ENCODE data around the gene NCAM1. TPM values are rescaled to one million over a fixed set of nuclear protein-coding genes. Genes with fewer than 3 reads are reported as not detected.

NCAM1 gene
- polyA plus RNA-seq, 1 donor (not counting 4 experiments of a cell fraction or from before 2014, with no cell fraction given), result 0.04 TPM

GRCh38 chr11:113172382-113172951, 211.2 kb downstream of the NCAM1 start:
- Histone ChIP-seq H2AFZ (ENCODE audit: control insufficient read depth, low read length) (no peak overlapping the region), H3K27ac (ENCODE audit: control insufficient read depth, insufficient read depth, low read length) (no peak overlapping the region), H3K79me2 (ENCODE audit: control insufficient read depth, insufficient read depth, low read length) (no peaks in the 10 kb centered on the region), H3K9me3 (ENCODE audit: control insufficient read depth, low read depth, low read length) (no peaks in the 10 kb centered on the region), H3K4me3 (ENCODE audit: control insufficient read depth in 2 of 3, extremely low read depth in 1 of 3, insufficient read depth in 2 of 3, low read depth in 1 of 3, low read length in 3 of 3) (no peak overlapping the region), H3K9me1 (ENCODE audit: control insufficient read depth, extremely low read depth, insufficient read depth, low read length) (no peaks in the 10 kb centered on the region), H4K20me1 (ENCODE audit: control insufficient read depth, extremely low read depth, insufficient read depth, low read length) (no peaks in the 10 kb centered on the region), H3K4me1 (ENCODE audit: control insufficient read depth, extremely low read depth, insufficient read depth, low read length) (peaks cover 8% of the 10 kb centered on the region), H3K27me3 (ENCODE audit: control insufficient read depth, extremely low read depth, insufficient read depth, low read length) (no peaks in the 10 kb centered on the region), H3K9ac (ENCODE audit: control insufficient read depth, extremely low read depth, insufficient read depth, low read length) (no peak overlapping the region), H3K4me2 (ENCODE audit: control insufficient read depth, extremely low read depth, insufficient read depth, low read depth, low read length) (no peak overlapping the region), H3K36me3 (ENCODE audit: control insufficient read depth in 2 of 2, extremely low read depth in 1 of 2, insufficient read depth in 2 of 2, low read length in 2 of 2) (no peaks in the 10 kb centered on the region)
- FAIRE-seq (no peak), DNase-seq (ENCODE audit: low read depth, low spot score) (no peak)
- TF ChIP-seq EZH2 (IDR thresholded peaks at IDR 0.05; ENCODE audit: low read length) (no peak), CTCF (optimal IDR thresholded peaks at IDR 0.05 in 1 of 3, IDR thresholded peaks at IDR 0.05 in 1 of 3, conservative IDR thresholded peaks at IDR 0.05 in 1 of 3; ENCODE audit: extremely low read depth in 1 of 3, insufficient read depth in 2 of 3, low read length in 3 of 3) (no peak)
- dilution Hi-C loops (cut with MboI; ENCODE audit: extremely low pct_ligation_motif_present, low sequenced_read_pairs), result no loop called here

- H3K4me1 ChIP-seq (ENCODE audit: control insufficient read depth, extremely low read depth, insufficient read depth, low read length), result peaks cover 8% of the 10 kb centered on the region
- H3K9ac ChIP-seq (ENCODE audit: control insufficient read depth, extremely low read depth, insufficient read depth, low read length), result no peak overlapping the region
- FAIRE-seq, result no peak
- DNase-seq (ENCODE audit: low read depth, low spot score), result no peak
- H3K4me3 ChIP-seq (ENCODE audit: control insufficient read depth in 2 of 3, extremely low read depth in 1 of 3, insufficient read depth in 2 of 3, low read depth in 1 of 3, low read length in 3 of 3), result no peak overlapping the region
- H3K4me2 ChIP-seq (ENCODE audit: control insufficient read depth, extremely low read depth, insufficient read depth, low read depth, low read length), result no peak overlapping the region
- no peaks in the 10 kb centered on the region for H3K9me3 ChIP-seq (ENCODE audit: control insufficient read depth, low read depth, low read length)
- H3K36me3 ChIP-seq (ENCODE audit: control insufficient read depth in 2 of 2, extremely low read depth in 1 of 2, insufficient read depth in 2 of 2, low read length in 2 of 2), result no peaks in the 10 kb centered on the region
- H2AFZ ChIP-seq (ENCODE audit: control insufficient read depth, low read length), result no peak overlapping the region
- dilution Hi-C loops (cut with MboI; ENCODE audit: extremely low pct_ligation_motif_present, low sequenced_read_pairs), result no loop called here
- H3K27me3 ChIP-seq (ENCODE audit: control insufficient read depth, extremely low read depth, insufficient read depth, low read length), result no peaks in the 10 kb centered on the region
- no peaks in the 10 kb centered on the region for H4K20me1 ChIP-seq (ENCODE audit: control insufficient read depth, extremely low read depth, insufficient read depth, low read length)
- TF ChIP-seq EZH2 (IDR thresholded peaks at IDR 0.05; ENCODE audit: low read length) (no peak), CTCF (optimal IDR thresholded peaks at IDR 0.05 in 1 of 3, IDR thresholded peaks at IDR 0.05 in 1 of 3, conservative IDR thresholded peaks at IDR 0.05 in 1 of 3; ENCODE audit: extremely low read depth in 1 of 3, insufficient read depth in 2 of 3, low read length in 3 of 3) (no peak)
- H3K79me2 ChIP-seq (ENCODE audit: control insufficient read depth, insufficient read depth, low read length), result no peaks in the 10 kb centered on the region
- H3K27ac ChIP-seq (ENCODE audit: control insufficient read depth, insufficient read depth, low read length), result no peak overlapping the region
- no peaks in the 10 kb centered on the region for H3K9me1 ChIP-seq (ENCODE audit: control insufficient read depth, extremely low read depth, insufficient read depth, low read length)
These were observed 211.9 kb downstream of the NCAM1 start for GRCh38 chr11:113173126-113173525.
